Left hindlimb (tissue), 1 donor: ENCODE results near the gene SNAP25.

ENCODE experiments used
- DNase-seq: peaks from one replicate; pipeline ENCODE4 v3.0.0-alpha.2; 2018

The SNAP25 gene

GRCh38 chr20:10217721-10218410, 764 bp upstream of the SNAP25 start:
- DNase-seq = peak; percentile 69

GRCh38 chr20:10219452-10219791, 792 bp downstream of the SNAP25 start:
- DNase-seq = peak; percentile 90

GRCh38 chr20:10219993-10220750, 1.5 kb downstream of the SNAP25 start:
- no peak for DNase-seq

GRCh38 chr20:10221021-10221420, 2.4 kb downstream of the SNAP25 start:
- DNase-seq = no peak

- no peak for DNase-seq
These were observed 6.9 kb downstream of the SNAP25 start for GRCh38 chr20:10225439-10226060.

GRCh38 chr20:10228330-10228729, 9.7 kb downstream of the SNAP25 start:
- no peak for DNase-seq

GRCh38 chr20:10231290-10231689, 12.7 kb downstream of the SNAP25 start:
- DNase-seq = no peak

- DNase-seq = no peak
These were observed 18.2 kb downstream of the SNAP25 start for GRCh38 chr20:10236540-10237533.

GRCh38 chr20:10239954-10240353, 21.3 kb downstream of the SNAP25 start:
- DNase-seq = no peak

GRCh38 chr20:10240655-10241054, 22.0 kb downstream of the SNAP25 start:
- no peak for DNase-seq

GRCh38 chr20:10242166-10242565, 23.5 kb downstream of the SNAP25 start:
- DNase-seq = no peak

- DNase-seq = no peak
These were observed 28.8 kb downstream of the SNAP25 start for GRCh38 chr20:10247440-10247839.

GRCh38 chr20:10249048-10249770, 30.6 kb downstream of the SNAP25 start:
- DNase-seq = no peak

GRCh38 chr20:10249822-10250221, 31.2 kb downstream of the SNAP25 start:
- DNase-seq = no peak

- DNase-seq = no peak
These were observed 32.3 kb downstream of the SNAP25 start for GRCh38 chr20:10250902-10251301.

- no peak for DNase-seq
These were observed 35.1 kb downstream of the SNAP25 start for GRCh38 chr20:10253780-10254179.

- no peak for DNase-seq
These were observed 37.2 kb downstream of the SNAP25 start for GRCh38 chr20:10255846-10256245.

- DNase-seq = no peak
These were observed 40.5 kb downstream of the SNAP25 start for GRCh38 chr20:10259166-10259565.

GRCh38 chr20:10260316-10260715, 41.7 kb downstream of the SNAP25 start:
- DNase-seq = no peak

GRCh38 chr20:10261702-10262101, 43.1 kb downstream of the SNAP25 start:
- no peak for DNase-seq

- no peak for DNase-seq
These were observed 44.9 kb downstream of the SNAP25 start for GRCh38 chr20:10263385-10264165.
